HG02852 (cell line): ENCODE data around the gene WDFY4.

ENCODE experiments used
- ATAC-seq: cut with Tn5 transposase; IDR thresholded peaks from one replicate; pipeline ENCODE4 v1.9.1; 2021; ENCODE audit warnings: mild to moderate bottlenecking, moderate library complexity; ENCODE audit not compliant: unreplicated experiment

The WDFY4 gene

GRCh38 chr10:48767373-48768143, 82.9 kb downstream of the WDFY4 start:
- no peak for ATAC-seq

GRCh38 chr10:48768144-48768766, 83.6 kb downstream of the WDFY4 start:
- ATAC-seq: no peak

- no peak for ATAC-seq
Observed at GRCh38 chr10:48768926-48769325, 84.3 kb downstream of the WDFY4 start.

GRCh38 chr10:48769706-48770435, 85.2 kb downstream of the WDFY4 start:
- ATAC-seq: no peak

- no peak for ATAC-seq
Observed at GRCh38 chr10:48770561-48771089, 86.0 kb downstream of the WDFY4 start.

- ATAC-seq: no peak
Observed at GRCh38 chr10:48771234-48771633, 86.6 kb downstream of the WDFY4 start.

GRCh38 chr10:48772059-48772458, 87.4 kb downstream of the WDFY4 start:
- no peak for ATAC-seq

- ATAC-seq: no peak
Observed at GRCh38 chr10:48773580-48773979, 88.9 kb downstream of the WDFY4 start.

- ATAC-seq: no peak
Observed at GRCh38 chr10:48774416-48775205, 89.9 kb downstream of the WDFY4 start.

- no peak for ATAC-seq
Observed at GRCh38 chr10:48775206-48775517, 90.5 kb downstream of the WDFY4 start.

- ATAC-seq: no peak
Observed at GRCh38 chr10:48776005-48776522, 91.4 kb downstream of the WDFY4 start.

GRCh38 chr10:48776528-48776927, 91.9 kb downstream of the WDFY4 start:
- no peak for ATAC-seq

GRCh38 chr10:48777110-48777509, 92.4 kb downstream of the WDFY4 start:
- ATAC-seq: no peak

GRCh38 chr10:48778193-48778857, 93.7 kb downstream of the WDFY4 start:
- no peak for ATAC-seq

GRCh38 chr10:48779077-48779476, 94.4 kb downstream of the WDFY4 start:
- ATAC-seq: no peak

- no peak for ATAC-seq
Observed at GRCh38 chr10:48779546-48780152, 95.0 kb downstream of the WDFY4 start.

GRCh38 chr10:48780341-48780740, 95.7 kb downstream of the WDFY4 start:
- no peak for ATAC-seq

GRCh38 chr10:48782386-48782785, 97.7 kb downstream of the WDFY4 start:
- ATAC-seq: no peak

GRCh38 chr10:48784031-48784430, 99.4 kb downstream of the WDFY4 start:
- no peak for ATAC-seq

GRCh38 chr10:48785796-48786195, 101.1 kb downstream of the WDFY4 start:
- no peak for ATAC-seq
